SK-N-SH treated with all-trans-retinoic acid at 6 μM for 48 hours (cell line): ENCODE data around the gene GPATCH1.

Source experiments
- ATAC-seq: fragments of 200-7000 bp; cut with Tn5 transposase; 3 replicates; pipeline ENCODE4 v1.9.1; 2020; ENCODE audit warnings: mild to moderate bottlenecking, moderate library complexity
- ARNTL ChIP-seq: fragments of 450-650 bp; formaldehyde crosslinking; IDR thresholded peaks from 2 replicates; pipeline ENCODE4 v1.5.0; 2020; ENCODE audit warnings: low read depth, mild to moderate bottlenecking, moderate library complexity, borderline replicate concordance
- BACH2 ChIP-seq: fragments of 250-450 bp; sonication (Bioruptor Pico); IDR thresholded peaks from 2 replicates; pipeline ENCODE4 v1.9.0; 2021; ENCODE audit warnings: mild to moderate bottlenecking, borderline replicate concordance
- CREB5 ChIP-seq: fragments of 250-450 bp; sonication (Bioruptor Pico); IDR thresholded peaks from 2 replicates; pipeline ENCODE4 v1.5.1; 2020; ENCODE audit warnings: low read depth, mild to moderate bottlenecking, moderate library complexity
- CSDC2 ChIP-seq: fragments of 250-450 bp; sonication (Bioruptor Pico); IDR thresholded peaks from 2 replicates; pipeline ENCODE4 v1.5.0; 2020; ENCODE audit warnings: mild to moderate bottlenecking, moderate library complexity
- CSRNP3 ChIP-seq: fragments of 250-450 bp; sonication (Bioruptor Pico); IDR thresholded peaks from 2 replicates; pipeline ENCODE4 v1.5.1; 2021; ENCODE audit warnings: mild to moderate bottlenecking, moderate library complexity
- GLIS3 ChIP-seq: fragments of 250-450 bp; sonication (Bioruptor Pico); IDR thresholded peaks from 2 replicates; pipeline ENCODE4 v1.5.0; 2020; ENCODE audit warnings: mild to moderate bottlenecking, moderate library complexity
- ISL1 ChIP-seq: fragments of 250-450 bp; sonication (Bioruptor Pico); IDR thresholded peaks from 2 replicates; pipeline ENCODE4 v2.1.2; 2022; ENCODE audit warnings: mild to moderate bottlenecking, moderate library complexity
- OSR1 ChIP-seq: fragments of 250-450 bp; sonication (Bioruptor Pico); IDR thresholded peaks from 2 replicates; pipeline ENCODE4 v1.8.0; 2022; ENCODE audit warnings: moderate library complexity, mild to moderate bottlenecking, inconsistent platforms
- PPARA ChIP-seq: fragments of 250-450 bp; sonication (Bioruptor Pico); IDR thresholded peaks from 2 replicates; pipeline ENCODE4 v1.5.0; 2020; ENCODE audit warnings: mild to moderate bottlenecking, borderline replicate concordance
- RARB ChIP-seq: fragments of 250-450 bp; sonication (Bioruptor Pico); IDR thresholded peaks from 2 replicates; pipeline ENCODE4 v1.8.0; 2021; ENCODE audit warnings: mild to moderate bottlenecking, moderate library complexity
- SNAI2 ChIP-seq: fragments of 250-450 bp; sonication (Bioruptor Pico); IDR thresholded peaks from 2 replicates; pipeline ENCODE4 v1.5.0; 2020; ENCODE audit warnings: mild to moderate bottlenecking, moderate library complexity
- TCF4 ChIP-seq: fragments of 250-450 bp; sonication (Bioruptor Pico); IDR thresholded peaks from 2 replicates; pipeline ENCODE4 v1.8.0; 2021; ENCODE audit warnings: mild to moderate bottlenecking, moderate library complexity, borderline replicate concordance
- ZC3H10 ChIP-seq: fragments of 250-450 bp; sonication (Bioruptor Pico); IDR thresholded peaks from 2 replicates; pipeline ENCODE4 v1.5.1; 2021; ENCODE audit warnings: mild to moderate bottlenecking, moderate library complexity
- ZFP30 ChIP-seq: fragments of 450-650 bp; formaldehyde crosslinking; IDR thresholded peaks from 2 replicates; pipeline ENCODE4 v1.5.0; 2022; ENCODE audit warnings: mild to moderate bottlenecking, moderate library complexity
- ZNF565 ChIP-seq: fragments of 450-650 bp; formaldehyde crosslinking; conservative IDR thresholded peaks from 2 replicates; pipeline ENCODE4 v1.5.0; 2020; ENCODE audit warnings: low read depth, mild to moderate bottlenecking, moderate library complexity
- ZNF70 ChIP-seq: fragments of 450-650 bp; formaldehyde crosslinking; IDR thresholded peaks from 2 replicates; pipeline ENCODE4 v1.5.0; 2020; ENCODE audit warnings: mild to moderate bottlenecking, moderate library complexity
- ZNF8 ChIP-seq: fragments of 450-650 bp; formaldehyde crosslinking; IDR thresholded peaks from 2 replicates; pipeline ENCODE4 v1.5.0; 2020; ENCODE audit warnings: mild to moderate bottlenecking, moderate library complexity
- TF ChIP-seq, protein P1 (sequence below): fragments of 250-450 bp; sonication (Bioruptor Pico); IDR thresholded peaks from 2 replicates; pipeline ENCODE4 v1.8.0; 2020; ENCODE audit warnings: mild to moderate bottlenecking, moderate library complexity, borderline replicate concordance
- TF ChIP-seq, protein P2 (sequence below): fragments of 250-450 bp; sonication (Bioruptor Pico); IDR thresholded peaks from 2 replicates; pipeline ENCODE4 v1.8.0; 2021; ENCODE audit warnings: low read depth, mild to moderate bottlenecking, moderate library complexity, borderline replicate concordance
- TF ChIP-seq, protein P3 (sequence below): fragments of 250-450 bp; sonication (Bioruptor Pico); IDR thresholded peaks from 2 replicates; pipeline ENCODE4 v1.5.0; 2020; ENCODE audit warnings: mild to moderate bottlenecking, moderate library complexity

The GPATCH1 gene

GRCh38 chr19:33093420-33094210, 12.6 kb downstream of the GPATCH1 start:
- no peak for TF ChIP-seq OSR1 (CRISPR knock-in tag)
- no peak for ATAC-seq

GRCh38 chr19:33094436-33095067, 13.6 kb downstream of the GPATCH1 start:
- ATAC-seq = no peak

GRCh38 chr19:33096005-33096404, 15.0 kb downstream of the GPATCH1 start:
- ATAC-seq = no peak
- TF ChIP-seq, protein P1, sequence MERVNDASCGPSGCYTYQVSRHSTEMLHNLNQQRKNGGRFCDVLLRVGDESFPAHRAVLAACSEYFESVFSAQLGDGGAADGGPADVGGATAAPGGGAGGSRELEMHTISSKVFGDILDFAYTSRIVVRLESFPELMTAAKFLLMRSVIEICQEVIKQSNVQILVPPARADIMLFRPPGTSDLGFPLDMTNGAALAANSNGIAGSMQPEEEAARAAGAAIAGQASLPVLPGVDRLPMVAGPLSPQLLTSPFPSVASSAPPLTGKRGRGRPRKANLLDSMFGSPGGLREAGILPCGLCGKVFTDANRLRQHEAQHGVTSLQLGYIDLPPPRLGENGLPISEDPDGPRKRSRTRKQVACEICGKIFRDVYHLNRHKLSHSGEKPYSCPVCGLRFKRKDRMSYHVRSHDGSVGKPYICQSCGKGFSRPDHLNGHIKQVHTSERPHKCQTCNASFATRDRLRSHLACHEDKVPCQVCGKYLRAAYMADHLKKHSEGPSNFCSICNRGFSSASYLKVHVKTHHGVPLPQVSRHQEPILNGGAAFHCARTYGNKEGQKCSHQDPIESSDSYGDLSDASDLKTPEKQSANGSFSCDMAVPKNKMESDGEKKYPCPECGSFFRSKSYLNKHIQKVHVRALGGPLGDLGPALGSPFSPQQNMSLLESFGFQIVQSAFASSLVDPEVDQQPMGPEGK = no peak

More at GRCh38 chr19:33094436-33095067, 13.6 kb downstream of the GPATCH1 start:
- TF ChIP-seq ZNF8 (CRISPR knock-in tag) = no peak

- no peak for ATAC-seq
- TF ChIP-seq, protein P2, sequence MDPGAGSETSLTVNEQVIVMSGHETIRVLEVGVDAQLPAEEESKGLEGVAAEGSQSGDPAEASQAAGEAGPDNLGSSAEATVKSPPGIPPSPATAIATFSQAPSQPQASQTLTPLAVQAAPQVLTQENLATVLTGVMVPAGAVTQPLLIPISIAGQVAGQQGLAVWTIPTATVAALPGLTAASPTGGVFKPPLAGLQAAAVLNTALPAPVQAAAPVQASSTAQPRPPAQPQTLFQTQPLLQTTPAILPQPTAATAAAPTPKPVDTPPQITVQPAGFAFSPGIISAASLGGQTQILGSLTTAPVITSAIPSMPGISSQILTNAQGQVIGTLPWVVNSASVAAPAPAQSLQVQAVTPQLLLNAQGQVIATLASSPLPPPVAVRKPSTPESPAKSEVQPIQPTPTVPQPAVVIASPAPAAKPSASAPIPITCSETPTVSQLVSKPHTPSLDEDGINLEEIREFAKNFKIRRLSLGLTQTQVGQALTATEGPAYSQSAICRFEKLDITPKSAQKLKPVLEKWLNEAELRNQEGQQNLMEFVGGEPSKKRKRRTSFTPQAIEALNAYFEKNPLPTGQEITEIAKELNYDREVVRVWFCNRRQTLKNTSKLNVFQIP = no peak
- TF ChIP-seq CSRNP3 = no peak
- no peak for TF ChIP-seq SNAI2 (CRISPR knock-in tag)
- TF ChIP-seq OSR1 (CRISPR knock-in tag) = no peak
- no peak for TF ChIP-seq ZC3H10 (CRISPR knock-in tag)
- no peak for TF ChIP-seq TCF4
- TF ChIP-seq ARNTL = no peak
- TF ChIP-seq PPARA (CRISPR knock-in tag) = no peak
Observed at GRCh38 chr19:33098055-33098534, 17.1 kb downstream of the GPATCH1 start.

DNA sequence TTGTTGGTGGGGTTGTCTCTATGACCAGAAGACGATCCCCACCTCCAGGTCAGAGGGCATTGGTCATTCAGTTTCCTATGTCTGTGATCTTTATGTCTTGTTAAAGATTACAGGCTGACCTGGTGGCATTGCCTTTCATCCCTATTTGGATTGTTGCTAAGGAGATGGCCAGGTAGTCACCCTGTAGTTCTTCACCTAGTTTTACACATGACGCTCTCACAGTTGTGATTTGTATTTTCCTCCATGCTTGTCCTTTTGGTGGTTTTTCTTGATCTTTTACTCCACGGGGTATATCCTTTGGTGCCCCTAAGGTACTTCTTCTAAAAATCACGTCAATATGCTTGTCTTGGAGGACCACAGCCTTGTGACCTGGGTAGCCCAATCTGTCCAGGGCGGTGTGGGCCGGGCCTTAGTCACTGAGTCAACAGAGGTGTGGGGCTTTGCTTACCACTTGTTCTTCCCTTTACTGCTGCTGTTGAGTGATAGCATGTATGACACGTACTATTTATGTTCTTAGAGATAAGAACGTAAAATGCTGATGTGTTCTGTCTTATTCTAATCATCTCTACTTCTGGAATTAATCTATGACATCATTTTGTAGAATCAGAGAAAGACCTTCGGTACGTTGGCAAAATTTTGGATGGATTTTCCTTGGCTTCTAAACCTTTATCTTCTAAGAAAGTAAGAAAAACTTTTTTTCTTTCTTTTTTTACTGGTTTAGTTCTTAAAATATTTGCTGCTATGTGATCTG, 20.1 kb downstream of the GPATCH1 start:
- TF ChIP-seq ZFP30 (CRISPR knock-in tag) = no peak

DNA sequence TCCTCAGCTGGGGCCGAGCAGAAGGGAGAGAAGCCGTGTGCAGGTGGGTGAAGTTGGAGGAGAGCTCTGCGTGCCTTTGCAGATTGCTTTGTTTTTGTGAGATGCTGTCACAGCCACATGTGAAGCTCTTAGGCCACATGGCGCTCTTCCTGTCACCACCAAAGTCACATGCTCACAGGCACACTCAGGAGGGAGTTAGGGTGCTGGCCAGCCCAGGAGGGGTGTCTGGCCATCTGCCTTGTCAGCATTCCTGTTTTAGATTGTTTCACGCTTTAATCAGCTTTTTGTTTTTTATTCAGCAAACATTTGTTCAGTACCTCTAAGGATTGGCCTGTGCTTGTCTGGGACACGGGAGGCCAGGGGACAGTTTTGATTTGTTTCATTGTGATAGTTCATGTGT, 21.9 kb downstream of the GPATCH1 start:
- no peak for ATAC-seq
- no peak for TF ChIP-seq ARNTL
- no peak for TF ChIP-seq CREB5
- no peak for TF ChIP-seq BACH2 (CRISPR knock-in tag)
- TF ChIP-seq ZFP30 (CRISPR knock-in tag) = no peak
- TF ChIP-seq ISL1 (CRISPR knock-in tag) = no peak
- TF ChIP-seq ZNF565 (CRISPR knock-in tag) = no peak
- no peak for TF ChIP-seq RARB
- TF ChIP-seq, protein P3, sequence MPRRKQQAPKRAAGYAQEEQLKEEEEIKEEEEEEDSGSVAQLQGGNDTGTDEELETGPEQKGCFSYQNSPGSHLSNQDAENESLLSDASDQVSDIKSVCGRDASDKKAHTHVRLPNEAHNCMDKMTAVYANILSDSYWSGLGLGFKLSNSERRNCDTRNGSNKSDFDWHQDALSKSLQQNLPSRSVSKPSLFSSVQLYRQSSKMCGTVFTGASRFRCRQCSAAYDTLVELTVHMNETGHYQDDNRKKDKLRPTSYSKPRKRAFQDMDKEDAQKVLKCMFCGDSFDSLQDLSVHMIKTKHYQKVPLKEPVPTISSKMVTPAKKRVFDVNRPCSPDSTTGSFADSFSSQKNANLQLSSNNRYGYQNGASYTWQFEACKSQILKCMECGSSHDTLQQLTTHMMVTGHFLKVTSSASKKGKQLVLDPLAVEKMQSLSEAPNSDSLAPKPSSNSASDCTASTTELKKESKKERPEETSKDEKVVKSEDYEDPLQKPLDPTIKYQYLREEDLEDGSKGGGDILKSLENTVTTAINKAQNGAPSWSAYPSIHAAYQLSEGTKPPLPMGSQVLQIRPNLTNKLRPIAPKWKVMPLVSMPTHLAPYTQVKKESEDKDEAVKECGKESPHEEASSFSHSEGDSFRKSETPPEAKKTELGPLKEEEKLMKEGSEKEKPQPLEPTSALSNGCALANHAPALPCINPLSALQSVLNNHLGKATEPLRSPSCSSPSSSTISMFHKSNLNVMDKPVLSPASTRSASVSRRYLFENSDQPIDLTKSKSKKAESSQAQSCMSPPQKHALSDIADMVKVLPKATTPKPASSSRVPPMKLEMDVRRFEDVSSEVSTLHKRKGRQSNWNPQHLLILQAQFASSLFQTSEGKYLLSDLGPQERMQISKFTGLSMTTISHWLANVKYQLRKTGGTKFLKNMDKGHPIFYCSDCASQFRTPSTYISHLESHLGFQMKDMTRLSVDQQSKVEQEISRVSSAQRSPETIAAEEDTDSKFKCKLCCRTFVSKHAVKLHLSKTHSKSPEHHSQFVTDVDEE (CRISPR knock-in tag) = no peak
- no peak for TF ChIP-seq ZC3H10 (CRISPR knock-in tag)
- TF ChIP-seq GLIS3 (CRISPR knock-in tag) = no peak
- TF ChIP-seq, protein P2 = no peak
- no peak for TF ChIP-seq ZNF8 (CRISPR knock-in tag)
- no peak for TF ChIP-seq ZNF70
- no peak for TF ChIP-seq SNAI2 (CRISPR knock-in tag)
- TF ChIP-seq CSDC2 = no peak

More for the DNA sequence above, 20.1 kb downstream of the GPATCH1 start:
- no peak for ATAC-seq
